Caco-2 (cell line): ENCODE results near the gene AKTIP. TPM values are rescaled to one million over a fixed set of nuclear protein-coding genes. Genes with fewer than 3 reads are reported as not detected.

Experiments used
- BruUV-seq: library from RNA; stranded (reverse); fragments of 400-500 nt; replicated peaks from 2 replicates; lab custom pipeline; 2021; lab: Mats Ljungman, UMichigan
- CTCF ChIA-PET: fragments of 300-600 bp; sonication (Branson Sonifier 250); formaldehyde crosslinking; loops from one replicate; lab custom pipeline; 2022; ENCODE audit warnings: antibody characterized with exemption; lab: Charles Lee
- POLR2A ChIA-PET: fragments of 300-600 bp; sonication (Branson Sonifier 250); formaldehyde crosslinking; loops from one replicate; lab custom pipeline; 2022; ENCODE audit warnings: antibody characterized with exemption; lab: Charles Lee
- DNase-seq, 2 experiments: peaks; one replicate each; pipeline versions ENCODE4 v3.0.0 to v3.0.0-alpha.2; 2020 to 2022
- H3K27me3 ChIP-seq: replicated peaks from 2 replicates; pipeline ENCODE4 v1.6.0; 2011; ENCODE audit warnings: low read length; ENCODE audit not compliant: control insufficient read depth, insufficient read depth
- H3K36me3 ChIP-seq: 2 replicates; pipeline ENCODE4 v1.5.1; 2011; ENCODE audit warnings: low read length; ENCODE audit not compliant: control insufficient read depth, insufficient read depth
- H3K4me1 ChIP-seq: fragments of 250-450 bp; sonication (Bioruptor Pico); 2 replicates; pipeline ENCODE4 v1.5.1; 2020; ENCODE audit warnings: mild to moderate bottlenecking
- H3K4me3 ChIP-seq: 2 replicates; pipeline ENCODE4 v1.5.1; 2011; ENCODE audit warnings: low read depth, mild to moderate bottlenecking, control low read depth, low read length
- H3K9me3 ChIP-seq: fragments of 250-450 bp; sonication (Bioruptor Pico); 2 replicates; pipeline ENCODE4 v1.5.1; 2020; ENCODE audit warnings: mild to moderate bottlenecking, moderate library complexity
- H3K27ac Mint-ChIP-seq: one replicate; pipeline ENCODE4 v1.8.0; 2022; ENCODE audit warnings: mixed read lengths; ENCODE audit not compliant: unreplicated experiment
- H3K27me3 Mint-ChIP-seq: one replicate; pipeline ENCODE4 v1.8.0; 2022; ENCODE audit warnings: mixed read lengths; ENCODE audit not compliant: insufficient read depth, unreplicated experiment
- H3K36me3 Mint-ChIP-seq: one replicate; pipeline ENCODE4 v1.8.0; 2022; ENCODE audit warnings: mild to moderate bottlenecking, mixed read lengths; ENCODE audit not compliant: insufficient read depth, unreplicated experiment
- H3K4me1 Mint-ChIP-seq: one replicate; pipeline ENCODE4 v1.8.0; 2022; ENCODE audit warnings: low read depth, mixed read lengths; ENCODE audit not compliant: unreplicated experiment
- H3K4me3 Mint-ChIP-seq: one replicate; pipeline ENCODE4 v1.8.0; 2022; ENCODE audit warnings: mild to moderate bottlenecking, moderate library complexity, mixed read lengths; ENCODE audit not compliant: unreplicated experiment
- H3K9me3 Mint-ChIP-seq: one replicate; pipeline ENCODE4 v1.8.0; 2022; ENCODE audit warnings: mixed read lengths; ENCODE audit not compliant: unreplicated experiment
- intact Hi-C: fragments of 100-400 bp; cut with micrococcal nuclease; formaldehyde crosslinking; loops from one replicate; pipeline ENCODE4 v1.10.0; 2022; ENCODE audit not compliant: unreplicated experiment
- total RNA-seq: library from RNA; stranded (reverse); gene quantifications from 2 replicates; pipeline ENCODE4 v1.2.3, GENCODE V29; 2022
- TF ChIP-seq, protein P1 (sequence below), 2 experiments: fragments of 200-600 bp in 1 of 2; IDR thresholded peaks; 1 replicate in 1 of 2; 2 replicates in 1 of 2; pipeline versions ENCODE4 v1.5.1 to v1.8.0; 2011 to 2022; ENCODE audit warnings: antibody characterized with exemption in 1 of 2, control low read depth in 1 of 2, inconsistent platforms in 1 of 2, low read depth in 1 of 2, low read length in 1 of 2, mild to moderate bottlenecking in 1 of 2, moderate library complexity in 1 of 2; ENCODE audit not compliant: insufficient read depth in 1 of 2, severe bottlenecking in 1 of 2, unreplicated experiment in 1 of 2

AKTIP gene
- total RNA-seq, 1 experiment from 2014 or later = 127 TPM

DNA sequence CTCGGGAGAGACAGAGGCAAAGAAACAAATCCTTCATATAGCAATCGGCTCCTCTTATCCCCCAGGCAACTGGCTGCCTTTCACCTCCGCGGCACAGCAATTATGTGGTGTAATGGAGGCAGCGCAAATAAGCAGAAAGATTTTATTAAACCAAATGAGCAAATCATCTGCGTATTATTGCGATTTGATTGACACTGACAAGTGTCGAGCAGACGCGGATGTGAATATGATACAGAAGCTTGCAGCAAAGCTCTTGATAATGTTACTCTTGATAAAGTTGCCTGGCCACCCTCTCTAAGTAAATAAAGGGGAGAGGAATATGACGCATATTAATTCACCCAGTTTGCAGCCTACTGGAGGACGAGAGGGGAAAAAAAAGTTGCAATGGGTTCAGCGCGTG, 26.5 kb upstream of the AKTIP start:
- POLR2A ChIA-PET = no interaction called here
- no peaks in the 10 kb centered on the region for H3K9me3 Mint-ChIP-seq
- intact Hi-C loops = no loop called here
- no peaks in the 10 kb centered on the region for H3K27me3 ChIP-seq
- H3K27ac Mint-ChIP-seq = no peak overlapping the region
- H3K4me3 Mint-ChIP-seq = no peak overlapping the region
- no peaks in the 10 kb centered on the region for H3K27me3 Mint-ChIP-seq
- BruUV-seq = no TSS peak
- H3K36me3 Mint-ChIP-seq = no peaks in the 10 kb centered on the region
- DNase-seq = no peak
- CTCF ChIA-PET = interaction anchor here (1.2 kb wide), 1 partner anchor 19 kb away, joined by 3 read pairs; no protein-coding TSS in a partner anchor
- no peaks in the 10 kb centered on the region for H3K36me3 ChIP-seq
- TF ChIP-seq, protein P1, sequence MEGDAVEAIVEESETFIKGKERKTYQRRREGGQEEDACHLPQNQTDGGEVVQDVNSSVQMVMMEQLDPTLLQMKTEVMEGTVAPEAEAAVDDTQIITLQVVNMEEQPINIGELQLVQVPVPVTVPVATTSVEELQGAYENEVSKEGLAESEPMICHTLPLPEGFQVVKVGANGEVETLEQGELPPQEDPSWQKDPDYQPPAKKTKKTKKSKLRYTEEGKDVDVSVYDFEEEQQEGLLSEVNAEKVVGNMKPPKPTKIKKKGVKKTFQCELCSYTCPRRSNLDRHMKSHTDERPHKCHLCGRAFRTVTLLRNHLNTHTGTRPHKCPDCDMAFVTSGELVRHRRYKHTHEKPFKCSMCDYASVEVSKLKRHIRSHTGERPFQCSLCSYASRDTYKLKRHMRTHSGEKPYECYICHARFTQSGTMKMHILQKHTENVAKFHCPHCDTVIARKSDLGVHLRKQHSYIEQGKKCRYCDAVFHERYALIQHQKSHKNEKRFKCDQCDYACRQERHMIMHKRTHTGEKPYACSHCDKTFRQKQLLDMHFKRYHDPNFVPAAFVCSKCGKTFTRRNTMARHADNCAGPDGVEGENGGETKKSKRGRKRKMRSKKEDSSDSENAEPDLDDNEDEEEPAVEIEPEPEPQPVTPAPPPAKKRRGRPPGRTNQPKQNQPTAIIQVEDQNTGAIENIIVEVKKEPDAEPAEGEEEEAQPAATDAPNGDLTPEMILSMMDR (IDR thresholded peaks at IDR 0.05; ENCODE audit: insufficient read depth in 1 of 2, low read depth in 1 of 2, low read length in 1 of 2, severe bottlenecking in 1 of 2, unreplicated experiment in 1 of 2) = no peak
- no peaks in the 10 kb centered on the region for H3K4me1 ChIP-seq
- H3K4me1 Mint-ChIP-seq = peaks cover 14% of the 10 kb centered on the region
- no peak overlapping the region for H3K4me3 ChIP-seq
- H3K9me3 ChIP-seq = no peaks in the 10 kb centered on the region

DNA sequence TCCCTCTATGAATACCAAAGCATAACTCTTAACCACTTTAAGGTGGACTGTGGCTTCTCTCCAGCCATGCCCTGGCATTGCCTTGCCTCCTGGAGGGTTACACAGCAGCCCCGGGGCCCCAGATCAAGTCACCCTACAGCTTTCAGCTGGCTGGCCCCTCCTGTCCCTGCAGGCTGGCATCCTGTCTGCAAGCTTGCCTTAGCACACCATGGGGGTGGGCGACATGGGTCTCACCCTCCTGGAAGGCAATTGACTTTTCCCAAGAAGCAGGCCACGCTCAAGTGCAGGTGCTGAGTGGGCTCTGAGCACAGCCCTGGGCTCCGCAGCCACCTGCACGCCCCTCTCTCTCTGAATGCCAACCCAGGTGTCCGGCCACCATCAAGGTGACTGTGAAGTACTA, 25.8 kb upstream of the AKTIP start:
- peaks cover 7% of the 10 kb centered on the region for H3K4me1 Mint-ChIP-seq
- Histone ChIP-seq H3K27me3 (no peaks in the 10 kb centered on the region), H3K4me1 (no peaks in the 10 kb centered on the region), H3K36me3 (no peaks in the 10 kb centered on the region), H3K9me3 (no peaks in the 10 kb centered on the region), H3K4me3 (no peak overlapping the region)
- H3K27me3 Mint-ChIP-seq = no peaks in the 10 kb centered on the region
- no peak overlapping the region for H3K4me3 Mint-ChIP-seq
- intact Hi-C loops = no loop called here
- no TSS peak for BruUV-seq
- no peaks in the 10 kb centered on the region for H3K9me3 Mint-ChIP-seq
- no peak for DNase-seq
- H3K27ac Mint-ChIP-seq = no peak overlapping the region
- CTCF ChIA-PET = no interaction called here
- no peaks in the 10 kb centered on the region for H3K36me3 Mint-ChIP-seq
- TF ChIP-seq, protein P1 (IDR thresholded peaks at IDR 0.05; ENCODE audit: insufficient read depth in 1 of 2, low read depth in 1 of 2, low read length in 1 of 2, severe bottlenecking in 1 of 2, unreplicated experiment in 1 of 2) = no peak
- POLR2A ChIA-PET = no interaction called here

DNA sequence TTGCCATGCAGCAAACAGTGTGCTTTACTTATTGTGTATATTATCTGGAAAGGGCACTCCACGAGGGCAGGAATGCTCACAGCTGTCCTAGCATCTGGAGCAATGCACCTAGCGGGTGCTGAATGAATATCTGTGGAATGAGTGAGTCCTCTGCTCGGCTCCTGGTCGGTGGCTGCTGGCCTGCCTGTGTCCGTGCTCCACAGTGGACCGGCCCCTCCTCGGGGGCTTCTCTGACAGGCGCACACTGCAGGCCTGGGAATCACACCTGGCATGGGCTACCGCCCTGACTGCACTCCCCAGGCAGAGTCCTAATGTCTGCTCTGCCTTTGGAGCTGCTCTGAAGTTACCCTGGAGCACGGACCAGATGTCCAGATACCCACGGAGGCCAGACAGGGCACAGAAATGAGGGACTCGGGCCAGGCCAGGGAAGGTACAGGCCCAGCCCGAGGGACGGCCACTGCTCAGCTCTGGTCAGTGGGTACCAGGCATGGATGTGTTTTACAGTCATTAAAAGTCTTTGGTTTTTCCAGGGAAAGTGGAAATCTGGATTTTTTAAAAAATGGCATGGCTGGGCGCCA, 21.1 kb upstream of the AKTIP start:
- no TSS peak for BruUV-seq
- no peaks in the 10 kb centered on the region for H3K36me3 ChIP-seq
- intact Hi-C loops = no loop called here
- Mint-ChIP-seq H3K9me3 (no peaks in the 10 kb centered on the region), H3K36me3 (no peaks in the 10 kb centered on the region), H3K27me3 (no peaks in the 10 kb centered on the region), H3K4me3 (no peak overlapping the region), H3K4me1 (peaks cover 21% of the 10 kb centered on the region), H3K27ac (no peak overlapping the region)
- no peaks in the 10 kb centered on the region for H3K9me3 ChIP-seq
- no peaks in the 10 kb centered on the region for H3K27me3 ChIP-seq
- H3K4me1 ChIP-seq = peaks cover 17% of the 10 kb centered on the region
- no peak overlapping the region for H3K4me3 ChIP-seq
- ChIA-PET POLR2A (no interaction called here), CTCF (interaction anchor here (0.5 kb wide), 1 partner anchor 170 kb away, joined by 3 read pairs; no protein-coding TSS in a partner anchor)
- TF ChIP-seq, protein P1 (IDR thresholded peaks at IDR 0.05; ENCODE audit: insufficient read depth in 1 of 2, low read depth in 1 of 2, low read length in 1 of 2, severe bottlenecking in 1 of 2, unreplicated experiment in 1 of 2) = no peak
- no peak for DNase-seq
